Lung (tissue), 12 donors: ENCODE data around the gene RNGTT. TPM values are rescaled to one million over a fixed set of nuclear protein-coding genes. Genes with fewer than 3 reads are reported as not detected.

ENCODE experiments used
- ATAC-seq: fragments of 200-7000 bp; cut with Tn5 transposase; one replicate; pipeline ENCODE4 v1.9.1; 2020; ENCODE audit warnings: moderate number of reproducible peaks; ENCODE audit not compliant: insufficient read depth, low FRiP score
- DNase-seq, 3 donors: peaks; one replicate each; pipeline ENCODE4 v3.0.0-alpha.2; 2013 to 2017
- H3K27ac ChIP-seq, 2 donors: one replicate each; pipeline ENCODE4 v1.5.1; 2013; ENCODE audit warnings: mild to moderate bottlenecking in 2 of 2, moderate library complexity in 2 of 2, control low read depth in 1 of 2, inconsistent platforms in 1 of 2, low read depth in 1 of 2, low read length in 1 of 2
- H3K27me3 ChIP-seq, 3 donors: one replicate each; pipeline ENCODE4 v1.5.1; 2013; ENCODE audit warnings: low read length in 2 of 3; ENCODE audit not compliant: control insufficient read depth in 3 of 3, insufficient read depth in 3 of 3
- H3K36me3 ChIP-seq, 4 donors: one replicate each; pipeline ENCODE4 v1.5.1; 2013; ENCODE audit warnings: low read length in 4 of 4, mild to moderate bottlenecking in 1 of 4, moderate library complexity in 1 of 4; ENCODE audit not compliant: control insufficient read depth in 4 of 4, insufficient read depth in 4 of 4
- H3K4me1 ChIP-seq, 5 donors: one replicate each; pipeline ENCODE4 v1.5.1; 2013; ENCODE audit warnings: low read length in 5 of 5, mild to moderate bottlenecking in 2 of 5, moderate library complexity in 1 of 5; ENCODE audit not compliant: control insufficient read depth in 5 of 5, insufficient read depth in 5 of 5
- H3K4me3 ChIP-seq: one replicate; pipeline ENCODE4 v1.5.1; 2013; ENCODE audit warnings: mild to moderate bottlenecking, control low read depth, moderate library complexity
- H3K9ac ChIP-seq, 2 donors: one replicate each; pipeline ENCODE4 v1.5.1; 2013; ENCODE audit warnings: low read length in 2 of 2, control low read depth in 1 of 2; ENCODE audit not compliant: insufficient read depth in 1 of 2
- H3K9me3 ChIP-seq, 4 donors: one replicate each; pipeline ENCODE4 v1.5.1; 2013; ENCODE audit warnings: low read length in 3 of 4, mild to moderate bottlenecking in 1 of 4, moderate library complexity in 1 of 4; ENCODE audit not compliant: control insufficient read depth in 4 of 4, insufficient read depth in 3 of 4
- WGBS, 2 donors: extraction: QIAGEN DNeasy Blood & Tissue Kit; methylation state at CpG; one replicate each; pipeline ENCODE4 v1.1.7; 2013; 5-methylcytosine and 5-hydroxymethylcytosine counted together
- polyA plus RNA-seq, 2 donors: library from polyadenylated mRNA; stranded (reverse); fragments of 200-250 nt; gene quantifications; one replicate each; pipeline ENCODE4 v1.2.1, GENCODE V29; 2013
- total RNA-seq, 2 donors: library from RNA; depleted of rRNA in 1 of 2; stranded (reverse); fragments of >200 nt in 1 of 2; gene quantifications; one replicate each; pipeline ENCODE4 v1.2.1, GENCODE V29; 2014 to 2021
- TF ChIP-seq, protein P1 (sequence below): IDR thresholded peaks from 2 replicates; pipeline ENCODE4 v1.5.1; 2012; ENCODE audit warnings: mild to moderate bottlenecking; ENCODE audit errors: control extremely low read depth, extremely low read depth
- donor health status: control.
- donor health status: control.
- donor health status: Bipolar disorder and iron deficiency.
- donor health status: healthy.
- donor health status: DM: yes; HTN: yes; CAD: no.

The RNGTT gene
- total and polyA plus RNA-seq, 4 donors: 3.0 to 25.0 (median 9.2) TPM

DNA sequence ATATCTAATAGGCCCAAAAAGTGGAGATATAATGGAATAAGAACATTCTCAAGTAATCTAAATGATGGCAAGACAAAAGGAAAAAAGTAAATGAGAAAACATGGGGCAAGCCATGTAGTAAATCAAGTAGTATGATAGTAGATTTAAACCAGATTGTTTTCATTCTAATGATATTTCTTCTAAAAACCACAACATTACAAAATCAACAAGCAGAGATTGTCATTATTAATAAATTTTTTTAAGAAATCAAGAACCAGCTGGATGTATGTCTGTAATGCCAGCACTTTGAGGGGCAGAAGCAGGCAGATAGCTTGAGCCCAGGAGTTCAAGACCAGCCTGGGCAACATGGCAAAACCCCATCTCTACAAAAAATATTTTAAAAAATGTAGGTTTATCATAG, 155.0 kb downstream of the RNGTT start:
- Histone ChIP-seq H3K36me3 (peaks cover 0 to 5% (median 0%) of the 10 kb centered on the region in 4 donors), H3K4me1 (no peaks in the 10 kb centered on the region), H3K4me3 (no peak overlapping the region), H3K27ac (no peak overlapping the region), H3K27me3 (no peaks in the 10 kb centered on the region), H3K9ac (no peak overlapping the region), H3K9me3 (peaks cover 0 to 4% (median 3%) of the 10 kb centered on the region in 4 donors)
- ATAC-seq (no peak), DNase-seq (no peak)
- TF ChIP-seq, protein P1, sequence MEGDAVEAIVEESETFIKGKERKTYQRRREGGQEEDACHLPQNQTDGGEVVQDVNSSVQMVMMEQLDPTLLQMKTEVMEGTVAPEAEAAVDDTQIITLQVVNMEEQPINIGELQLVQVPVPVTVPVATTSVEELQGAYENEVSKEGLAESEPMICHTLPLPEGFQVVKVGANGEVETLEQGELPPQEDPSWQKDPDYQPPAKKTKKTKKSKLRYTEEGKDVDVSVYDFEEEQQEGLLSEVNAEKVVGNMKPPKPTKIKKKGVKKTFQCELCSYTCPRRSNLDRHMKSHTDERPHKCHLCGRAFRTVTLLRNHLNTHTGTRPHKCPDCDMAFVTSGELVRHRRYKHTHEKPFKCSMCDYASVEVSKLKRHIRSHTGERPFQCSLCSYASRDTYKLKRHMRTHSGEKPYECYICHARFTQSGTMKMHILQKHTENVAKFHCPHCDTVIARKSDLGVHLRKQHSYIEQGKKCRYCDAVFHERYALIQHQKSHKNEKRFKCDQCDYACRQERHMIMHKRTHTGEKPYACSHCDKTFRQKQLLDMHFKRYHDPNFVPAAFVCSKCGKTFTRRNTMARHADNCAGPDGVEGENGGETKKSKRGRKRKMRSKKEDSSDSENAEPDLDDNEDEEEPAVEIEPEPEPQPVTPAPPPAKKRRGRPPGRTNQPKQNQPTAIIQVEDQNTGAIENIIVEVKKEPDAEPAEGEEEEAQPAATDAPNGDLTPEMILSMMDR: no peak

DNA sequence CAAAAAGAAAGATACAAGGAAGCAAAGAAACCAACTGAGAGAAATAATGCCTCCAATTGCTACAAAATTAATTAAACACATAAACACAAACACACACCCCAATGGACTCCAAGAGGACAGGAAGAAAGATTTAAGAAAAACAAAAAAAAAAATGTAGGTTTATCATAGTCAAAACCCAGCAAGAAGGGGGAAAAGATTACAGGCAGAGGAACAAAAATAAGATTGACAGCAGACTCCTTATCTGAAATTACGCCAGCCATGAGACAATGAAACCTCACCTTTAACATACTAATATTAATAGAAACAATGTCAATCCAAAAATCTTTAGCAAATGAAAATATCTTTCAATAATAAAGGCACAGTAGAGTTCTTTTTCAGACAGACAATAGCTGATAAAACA, 155.8 kb downstream of the RNGTT start:
- H3K4me1 ChIP-seq: no peaks in the 10 kb centered on the region
- H3K4me3 ChIP-seq: no peak overlapping the region
- H3K9me3 ChIP-seq: peaks cover 0 to 4% (median 3%) of the 10 kb centered on the region in 4 donors
- peaks cover 0 to 5% (median 0%) of the 10 kb centered on the region in 4 donors for H3K36me3 ChIP-seq
- H3K9ac ChIP-seq: no peak overlapping the region
- ATAC-seq (no peak), DNase-seq (no peak)
- 97 to 99% methylated on average over 1 of the region's 1 CpG for WGBS, 2 donors
- no peak overlapping the region for H3K27ac ChIP-seq
- H3K27me3 ChIP-seq: no peaks in the 10 kb centered on the region
- TF ChIP-seq, protein P1: no peak

DNA sequence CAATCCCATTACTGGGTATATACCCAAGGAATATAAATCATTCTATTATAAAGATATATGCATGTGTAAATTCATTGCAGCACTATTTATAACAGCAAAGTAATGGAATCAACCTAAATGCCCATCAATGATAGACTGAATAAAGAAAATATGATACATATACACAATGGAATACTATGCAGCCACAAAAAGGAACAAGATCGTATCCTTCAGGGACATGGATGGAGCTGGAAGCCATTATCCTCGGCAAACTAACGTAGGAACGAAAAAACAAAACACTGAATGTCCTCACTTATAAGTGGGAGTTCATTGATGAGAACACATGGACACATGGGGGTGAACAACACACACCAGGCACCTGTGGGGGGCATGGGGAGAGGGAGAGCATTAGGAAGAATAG, 156.7 kb downstream of the RNGTT start:
- Histone ChIP-seq H3K36me3 (peaks cover 0 to 5% (median 0%) of the 10 kb centered on the region in 4 donors), H3K4me1 (no peaks in the 10 kb centered on the region), H3K4me3 (no peak overlapping the region), H3K9ac (no peak overlapping the region), H3K9me3 (peaks cover 0 to 4% (median 3%) of the 10 kb centered on the region in 4 donors), H3K27ac (no peak overlapping the region), H3K27me3 (no peaks in the 10 kb centered on the region)
- WGBS, 2 donors: 98 to 99% methylated on average over 4 of the region's 4 CpGs
- no peak for ATAC-seq
- DNase-seq: no peak
- TF ChIP-seq, protein P1: no peak

DNA sequence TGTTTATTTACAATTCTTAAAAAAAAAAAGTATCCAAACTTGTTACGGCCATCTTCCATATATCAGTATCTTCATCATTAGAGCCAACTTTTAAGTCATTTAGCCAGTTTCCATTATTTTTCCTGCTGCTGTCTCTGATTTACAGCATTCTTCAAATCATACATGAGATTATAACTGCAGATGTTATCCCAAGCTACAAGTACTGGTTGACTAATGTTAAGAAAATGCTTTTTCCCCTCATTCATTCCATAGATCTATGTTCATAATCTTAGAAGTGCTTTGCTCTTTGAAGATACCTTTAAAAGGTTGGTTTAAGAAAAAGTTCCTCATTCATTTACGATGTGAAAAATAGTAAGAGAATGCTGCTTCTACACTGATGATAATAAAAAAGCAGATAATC, 158.7 kb downstream of the RNGTT start:
- 98 to 99% methylated on average over 2 of the region's 2 CpGs for WGBS, 2 donors
- TF ChIP-seq, protein P1: no peak
- H3K36me3 ChIP-seq: peaks cover 2 to 5% (median 3%) of the 10 kb centered on the region in 4 donors
- no peak overlapping the region for H3K27ac ChIP-seq
- ATAC-seq (no peak), DNase-seq (no peak)
- no peaks in the 10 kb centered on the region for H3K4me1 ChIP-seq
- H3K4me3 ChIP-seq: no peak overlapping the region
- H3K9me3 ChIP-seq: peaks cover 0 to 4% (median 3%) of the 10 kb centered on the region in 4 donors
- H3K27me3 ChIP-seq: no peaks in the 10 kb centered on the region
- H3K9ac ChIP-seq: no peak overlapping the region
